ENCODE results near the gene RPL21. TPM values are rescaled to one million over a fixed set of nuclear protein-coding genes. Genes with fewer than 3 reads are reported as not detected.
A peak's percentile ranks its signal among the peaks of the same experiment; 100 is the strongest.

Gene RPL21
- total RNA-seq, 1 experiment from 2014 or later = 1,158 TPM

- Histone ChIP-seq H3K4me3 (ENCODE audit: low read depth, low read length) (peak within 1 kb of the TSS; percentile 82), H3K36me3 (ENCODE audit: control insufficient read depth, insufficient read depth, low read length) (no peaks in the 10 kb centered on the region), H3K9me3 (no peaks in the 10 kb centered on the region), H3K4me1 (peaks cover 4% of the 10 kb centered on the region; the same call in 1 of the 2 replicates), H3K27me3 (replicated peaks; ENCODE audit: control insufficient read depth, insufficient read depth, low read length) (no peaks in the 10 kb centered on the region)
- H3K27me3 Mint-ChIP-seq (ENCODE audit: insufficient read depth, unreplicated experiment) = no peaks in the 10 kb centered on the region
- peak; percentile 87 to 91 for DNase-seq
- H3K9me3 Mint-ChIP-seq (ENCODE audit: unreplicated experiment) = no peaks in the 10 kb centered on the region
- H3K4me1 Mint-ChIP-seq (ENCODE audit: low read depth, unreplicated experiment) = peaks cover 7% of the 10 kb centered on the region
- BruUV-seq (replicated peaks) = no TSS peak
- H3K36me3 Mint-ChIP-seq (ENCODE audit: insufficient read depth, unreplicated experiment) = peaks cover 5% of the 10 kb centered on the region
- peak; percentile 79 to 97 for TF ChIP-seq CTCF (IDR thresholded peaks at IDR 0.05; ENCODE audit: insufficient read depth in 1 of 2, low read depth in 1 of 2, low read length in 1 of 2, severe bottlenecking in 1 of 2, unreplicated experiment in 1 of 2)
- peak within 1 kb of the TSS; percentile 74 for H3K27ac Mint-ChIP-seq (ENCODE audit: unreplicated experiment)
- peak within 1 kb of the TSS; percentile 81 for H3K4me3 Mint-ChIP-seq (ENCODE audit: unreplicated experiment)
- intact Hi-C loops (cut with micrococcal nuclease; ENCODE audit: unreplicated experiment) = loop anchor here (2.0 to 5.0 kb wide), 5 partner anchors 20 to 324 kb away; partner anchors contain the start of genes RPL21 and USP12
- CTCF ChIA-PET = interaction anchor here (0.5 to 2.1 kb wide), 12 partner anchors 10 to 486 kb away, joined by 3 to 12 read pairs (median 4); no protein-coding TSS in a partner anchor
- POLR2A ChIA-PET = interaction anchor here (0.5 to 1.2 kb wide), 6 partner anchors 11 to 324 kb away, joined by 3 to 7 read pairs (median 4); partner anchors contain the start of gene RPL21
Observed at GRCh38 chr13:27270594-27271520, 19.5 kb downstream of the RPL21 start, which contains the start of gene RASL11A. Gene RASL11A (plus strand): TSS chr13:27270830. CDS start chr13:27270945, 115 bp downstream.

GRCh38 chr13:27271570-27272096 is 20.3 kb downstream of the RPL21 start:
- no peaks in the 10 kb centered on the region for H3K27me3 ChIP-seq (replicated peaks; ENCODE audit: control insufficient read depth, insufficient read depth, low read length)
- POLR2A ChIA-PET = no interaction called here
- H3K4me1 Mint-ChIP-seq (ENCODE audit: low read depth, unreplicated experiment) = peaks cover 7% of the 10 kb centered on the region
- peaks cover 4% of the 10 kb centered on the region; the same call in 1 of the 2 replicates for H3K4me1 ChIP-seq
- peak overlapping the region; percentile 81 for H3K4me3 Mint-ChIP-seq (ENCODE audit: unreplicated experiment)
- H3K36me3 Mint-ChIP-seq (ENCODE audit: insufficient read depth, unreplicated experiment) = peaks cover 5% of the 10 kb centered on the region
- TSS peak; percentile 32 for BruUV-seq (replicated peaks)
- no peaks in the 10 kb centered on the region for H3K9me3 ChIP-seq
- H3K27me3 Mint-ChIP-seq (ENCODE audit: insufficient read depth, unreplicated experiment) = no peaks in the 10 kb centered on the region
- intact Hi-C loops (cut with micrococcal nuclease; ENCODE audit: unreplicated experiment) = loop anchor here (2.0 to 5.0 kb wide), 5 partner anchors 21 to 324 kb away; partner anchors contain the start of genes RPL21 and USP12
- H3K9me3 Mint-ChIP-seq (ENCODE audit: unreplicated experiment) = no peaks in the 10 kb centered on the region
- no peak for DNase-seq
- H3K4me3 ChIP-seq (ENCODE audit: low read depth, low read length) = peak overlapping the region; percentile 82
- CTCF ChIA-PET = interaction anchor here (1.5 to 2.1 kb wide), 3 partner anchors 10 to 325 kb away, joined by 5 to 12 read pairs (median 6); no protein-coding TSS in a partner anchor
- TF ChIP-seq CTCF (IDR thresholded peaks at IDR 0.05; ENCODE audit: insufficient read depth in 1 of 2, low read depth in 1 of 2, low read length in 1 of 2, severe bottlenecking in 1 of 2, unreplicated experiment in 1 of 2) = no peak
- no peaks in the 10 kb centered on the region for H3K36me3 ChIP-seq (ENCODE audit: control insufficient read depth, insufficient read depth, low read length)
- peak overlapping the region; percentile 74 for H3K27ac Mint-ChIP-seq (ENCODE audit: unreplicated experiment)
